K562 (cell line): ENCODE results near the gene HAGHL. TPM values are rescaled to one million over a fixed set of nuclear protein-coding genes. Genes with fewer than 3 reads are reported as not detected.

ENCODE experiments used
- ARID2 ChIP-seq: fragments of 450-650 bp; IDR thresholded peaks from 2 replicates; pipeline ENCODE4 v1.6.1; 2017; ENCODE audit warnings: antibody characterized with exemption, mild to moderate bottlenecking
- BRCA1 ChIP-seq, 2 experiments: fragments of 450-650 bp in 1 of 2; sonication (generic) in 1 of 2; formaldehyde crosslinking in 1 of 2; IDR thresholded peaks; 2 replicates each; pipeline versions ENCODE4 v1.5.0 to v1.6.1; 2017 to 2020; ENCODE audit warnings: mild to moderate bottlenecking in 1 of 2, missing genetic modification reagents in 1 of 2
- E2F3 ChIP-seq: fragments of 250-450 bp; sonication (Bioruptor Pico); IDR thresholded peaks from 2 replicates; pipeline ENCODE4 v1.4.0; 2020; ENCODE audit warnings: mild to moderate bottlenecking
- ETV6 ChIP-seq, 3 experiments: fragments of 150-350 bp in 1 of 3; sonication (generic) in 1 of 3; formaldehyde crosslinking in 1 of 3; IDR thresholded peaks; 2 replicates each; pipeline versions ENCODE4 v1.6.1 to v1.8.0; 2014 to 2022; ENCODE audit warnings: borderline replicate concordance in 2 of 3, low read depth in 2 of 3, antibody characterized with exemption in 1 of 3, low read length in 1 of 3, mild to moderate bottlenecking in 1 of 3, missing genetic modification reagents in 1 of 3
- HNRNPH1 ChIP-seq: fragments of 200-400 bp; formaldehyde crosslinking; optimal IDR thresholded peaks from 2 replicates; pipeline ENCODE3; 2017; ENCODE audit warnings: low read depth, mild to moderate bottlenecking, low read length, moderate library complexity
- KDM1A ChIP-seq, 2 experiments: fragments of 450-650 bp; IDR thresholded peaks; 2 replicates each; pipeline ENCODE4 v1.6.1; 2016; ENCODE audit warnings: mild to moderate bottlenecking in 2 of 2
- MAZ ChIP-seq, 2 experiments: fragments of 450-650 bp in 1 of 2; sonication (generic) in 1 of 2; formaldehyde crosslinking; IDR thresholded peaks in 1 of 2; conservative IDR thresholded peaks in 1 of 2; 2 replicates each; pipeline versions ENCODE4 v1.4.0 to v1.5.0; 2020; ENCODE audit warnings: mild to moderate bottlenecking in 1 of 2, missing genetic modification reagents in 1 of 2
- PHF21A ChIP-seq: fragments of 450-650 bp; IDR thresholded peaks from 2 replicates; pipeline ENCODE4 v1.6.1; 2017; ENCODE audit warnings: low read depth, borderline replicate concordance
- POLR2AphosphoS5 ChIP-seq: IDR thresholded peaks from 2 replicates; pipeline ENCODE4 v1.6.1; 2011; ENCODE audit warnings: mild to moderate bottlenecking, low read depth, low read length, moderate library complexity; ENCODE audit not compliant: control insufficient read depth, insufficient read depth
- RAD21 ChIP-seq, 2 experiments: fragments of 250-450 bp in 1 of 2; fragments of 450-650 bp in 1 of 2; sonication (Bioruptor Pico) in 1 of 2; formaldehyde crosslinking in 1 of 2; IDR thresholded peaks in 1 of 2; conservative IDR thresholded peaks in 1 of 2; 2 replicates each; pipeline versions ENCODE4 v1.4.0 to v1.8.0; 2020 to 2022; ENCODE audit warnings: mild to moderate bottlenecking in 2 of 2, moderate library complexity in 1 of 2
- RBM25 ChIP-seq: fragments of 200-400 bp; formaldehyde crosslinking; IDR thresholded peaks from 2 replicates; pipeline ENCODE4 v1.6.1; 2018; ENCODE audit warnings: low read length, low read depth, moderate library complexity; ENCODE audit not compliant: severe bottlenecking
- SMARCB1 ChIP-seq: IDR thresholded peaks from 2 replicates; pipeline ENCODE4 v1.6.1; 2011; ENCODE audit warnings: improper control_type of control experiment, low read depth; ENCODE audit not compliant: insufficient read length
- SNRNP70 ChIP-seq: fragments of 200-400 bp; formaldehyde crosslinking; optimal IDR thresholded peaks from 2 replicates; pipeline ENCODE3; 2017; ENCODE audit warnings: low read depth, low read length
- VEZF1 ChIP-seq: fragments of 200-800 bp; sonication (Bioruptor generic); IDR thresholded peaks from 2 replicates; pipeline ENCODE4 v1.6.1; 2017; ENCODE audit warnings: missing genetic modification characterization, missing compliant biosample characterization
- XRCC3 ChIP-seq: fragments of 450-650 bp; IDR thresholded peaks from 2 replicates; pipeline ENCODE4 v1.6.1; 2017; ENCODE audit warnings: mild to moderate bottlenecking, moderate library complexity
- ZBTB7A ChIP-seq: IDR thresholded peaks from 2 replicates; pipeline ENCODE4 v1.6.1; 2011; ENCODE audit warnings: low read depth, mild to moderate bottlenecking, low read length, moderate library complexity, borderline replicate concordance; ENCODE audit not compliant: control insufficient read depth
- ZNF583 ChIP-seq: fragments of 250-450 bp; sonication (Bioruptor Pico); IDR thresholded peaks from 2 replicates; pipeline ENCODE4 v1.4.0; 2020
- polyA plus RNA-seq, 8 experiments: library from polyadenylated mRNA; depleted of rRNA in 4 of 8; stranded (reverse) in 5 of 8; unstranded in 3 of 8; fragments of >200 nt; fragmentation: Nextera tagmentation in 2 of 8; fragmentation: Illumina TruSeq in 1 of 8; extraction: Ambion mirVana in 2 of 8; extraction: Trizol in 1 of 8; gene quantifications; 2 replicates each; pipeline versions ENCODE4 v1.2.1 to v1.2.3, GENCODE V29; 2011 to 2014; ENCODE audit warnings: inconsistent platforms in 1 of 8, missing spikeins in 1 of 8
- total RNA-seq, 7 experiments: library from RNA; depleted of rRNA in 6 of 7; stranded (reverse); fragments of >200 nt in 6 of 7; fragmentation: Illumina TruSeq in 2 of 7; extraction: Trizol in 2 of 7; gene quantifications; 2 replicates each; pipeline versions ENCODE4 v1.2.1 to v1.2.3, GENCODE V29; 2011 to 2021; ENCODE audit warnings: low replicate concordance in 1 of 7
- TF ChIP-seq, protein P1 (sequence below): fragments of 150-350 bp; conservative IDR thresholded peaks from 2 replicates; pipeline ENCODE4 v1.6.1; 2014; ENCODE audit warnings: low read length
- TF ChIP-seq, protein P2 (sequence below): fragments of 450-650 bp; formaldehyde crosslinking; IDR thresholded peaks from 2 replicates; pipeline ENCODE4 v1.4.0; 2020; ENCODE audit warnings: mild to moderate bottlenecking, moderate library complexity
- TF ChIP-seq, protein P3 (sequence below): sonication (generic); formaldehyde crosslinking; IDR thresholded peaks from 2 replicates; pipeline ENCODE4 v1.9.0; 2022; ENCODE audit warnings: mild to moderate bottlenecking, missing genetic modification reagents

The HAGHL gene
- total and polyA plus RNA-seq, 9 of the 15 experiments (the other 6 are each of a cell fraction or from before 2014, with no cell fraction given): 0.31 to 83.4 (median 20.7) TPM

GRCh38 chr16:722835-723633 lies 3.9 kb upstream of the HAGHL start (continued):
- TF ChIP-seq, protein P1, sequence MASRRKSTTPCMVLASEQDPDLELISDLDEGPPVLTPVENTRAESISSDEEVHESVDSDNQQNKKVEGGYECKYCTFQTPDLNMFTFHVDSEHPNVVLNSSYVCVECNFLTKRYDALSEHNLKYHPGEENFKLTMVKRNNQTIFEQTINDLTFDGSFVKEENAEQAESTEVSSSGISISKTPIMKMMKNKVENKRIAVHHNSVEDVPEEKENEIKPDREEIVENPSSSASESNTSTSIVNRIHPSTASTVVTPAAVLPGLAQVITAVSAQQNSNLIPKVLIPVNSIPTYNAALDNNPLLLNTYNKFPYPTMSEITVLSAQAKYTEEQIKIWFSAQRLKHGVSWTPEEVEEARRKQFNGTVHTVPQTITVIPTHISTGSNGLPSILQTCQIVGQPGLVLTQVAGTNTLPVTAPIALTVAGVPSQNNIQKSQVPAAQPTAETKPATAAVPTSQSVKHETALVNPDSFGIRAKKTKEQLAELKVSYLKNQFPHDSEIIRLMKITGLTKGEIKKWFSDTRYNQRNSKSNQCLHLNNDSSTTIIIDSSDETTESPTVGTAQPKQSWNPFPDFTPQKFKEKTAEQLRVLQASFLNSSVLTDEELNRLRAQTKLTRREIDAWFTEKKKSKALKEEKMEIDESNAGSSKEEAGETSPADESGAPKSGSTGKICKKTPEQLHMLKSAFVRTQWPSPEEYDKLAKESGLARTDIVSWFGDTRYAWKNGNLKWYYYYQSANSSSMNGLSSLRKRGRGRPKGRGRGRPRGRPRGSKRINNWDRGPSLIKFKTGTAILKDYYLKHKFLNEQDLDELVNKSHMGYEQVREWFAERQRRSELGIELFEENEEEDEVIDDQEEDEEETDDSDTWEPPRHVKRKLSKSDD: no peak
- TF ChIP-seq, protein P2, sequence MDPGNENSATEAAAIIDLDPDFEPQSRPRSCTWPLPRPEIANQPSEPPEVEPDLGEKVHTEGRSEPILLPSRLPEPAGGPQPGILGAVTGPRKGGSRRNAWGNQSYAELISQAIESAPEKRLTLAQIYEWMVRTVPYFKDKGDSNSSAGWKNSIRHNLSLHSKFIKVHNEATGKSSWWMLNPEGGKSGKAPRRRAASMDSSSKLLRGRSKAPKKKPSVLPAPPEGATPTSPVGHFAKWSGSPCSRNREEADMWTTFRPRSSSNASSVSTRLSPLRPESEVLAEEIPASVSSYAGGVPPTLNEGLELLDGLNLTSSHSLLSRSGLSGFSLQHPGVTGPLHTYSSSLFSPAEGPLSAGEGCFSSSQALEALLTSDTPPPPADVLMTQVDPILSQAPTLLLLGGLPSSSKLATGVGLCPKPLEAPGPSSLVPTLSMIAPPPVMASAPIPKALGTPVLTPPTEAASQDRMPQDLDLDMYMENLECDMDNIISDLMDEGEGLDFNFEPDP (CRISPR knock-in tag): no peak
- TF ChIP-seq XRCC3: no peak
- TF ChIP-seq SNRNP70: no peak
- TF ChIP-seq, protein P3, sequence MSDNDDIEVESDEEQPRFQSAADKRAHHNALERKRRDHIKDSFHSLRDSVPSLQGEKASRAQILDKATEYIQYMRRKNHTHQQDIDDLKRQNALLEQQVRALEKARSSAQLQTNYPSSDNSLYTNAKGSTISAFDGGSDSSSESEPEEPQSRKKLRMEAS (CRISPR knock-in tag): 0 out of 2 replicates have a peak, but pooled peaks have one; percentile 23
- no peak for TF ChIP-seq RAD21 (CRISPR knock-in tag; conservative IDR thresholded peaks at IDR 0.05 in 1 of 2, IDR thresholded peaks at IDR 0.05 in 1 of 2)
- no peak for TF ChIP-seq SMARCB1
- no peak for TF ChIP-seq E2F3 (CRISPR knock-in tag)
- no peak for TF ChIP-seq BRCA1 (IDR thresholded peaks at IDR 0.05)
- no peak for TF ChIP-seq BRCA1 (CRISPR knock-in tag; IDR thresholded peaks at IDR 0.05)
- TF ChIP-seq HNRNPH1: no peak
- 0 out of 2 replicates have a peak, but pooled peaks have one; percentile 37 for TF ChIP-seq ZBTB7A
- TF ChIP-seq ETV6 (IDR thresholded peaks at IDR 0.05; ENCODE audit: borderline replicate concordance in 1 of 2, low read depth in 2 of 2, low read length in 1 of 2): no peak
- TF ChIP-seq ETV6 (CRISPR knock-in tag; IDR thresholded peaks at IDR 0.05; ENCODE audit: borderline replicate concordance): no peak
- TF ChIP-seq ARID2: no peak
- TF ChIP-seq RBM25: peak; percentile 69
- TF ChIP-seq PHF21A: no peak
- TF ChIP-seq MAZ (CRISPR knock-in tag; conservative IDR thresholded peaks at IDR 0.05 in 1 of 2, IDR thresholded peaks at IDR 0.05 in 1 of 2): peak in 1 of 2 experiments; percentile 36; a peak in 1 of 4 replicates
- peak; percentile 18; the same call in 1 of the 2 replicates for TF ChIP-seq VEZF1 (CRISPR knock-in tag)
- TF ChIP-seq KDM1A (IDR thresholded peaks at IDR 0.05): peak in 1 of 2 experiments; percentile 71; a peak in 1 of 4 replicates
- peak; percentile 8; the same call in 1 of the 2 replicates for TF ChIP-seq POLR2AphosphoS5
- no peak for TF ChIP-seq ZNF583
